GM23338 (cell line): ENCODE measurements around the gene B3GAT2.

ENCODE experiments used
- CREB1 ChIP-seq: fragments of 250-450 bp; sonication (Bioruptor Pico); IDR thresholded peaks from 2 replicates; pipeline ENCODE4 v1.5.0; 2020; ENCODE audit warnings: low read depth, mild to moderate bottlenecking, moderate library complexity
- CTCF ChIP-seq, 2 experiments: fragments of 200-600 bp in 1 of 2; sonication (generic) in 1 of 2; conservative IDR thresholded peaks; 2 replicates each; pipeline versions ENCODE4 v1.5.1 to v1.6.1; 2016 to 2017; ENCODE audit warnings: antibody characterized with exemption in 2 of 2, low read depth in 2 of 2, mild to moderate bottlenecking in 2 of 2, moderate library complexity in 1 of 2
- ETS1 ChIP-seq: IDR thresholded peaks from 2 replicates; pipeline ENCODE4 v1.6.1; 2016; ENCODE audit warnings: antibody characterized with exemption
- EZH2 ChIP-seq: fragments of 200-600 bp; sonication (generic); IDR thresholded peaks from one replicate; pipeline ENCODE4 v1.8.0; 2017; ENCODE audit warnings: antibody characterized with exemption, mild to moderate bottlenecking, low read depth; ENCODE audit not compliant: unreplicated experiment
- EZH2phosphoT487 ChIP-seq: fragments of 200-600 bp; sonication (generic); IDR thresholded peaks from one replicate; pipeline ENCODE4 v1.8.1; 2018; ENCODE audit warnings: antibody characterized with exemption; ENCODE audit not compliant: unreplicated experiment
- JUNB ChIP-seq: IDR thresholded peaks from one replicate; pipeline ENCODE4 v1.6.1; 2016; ENCODE audit warnings: antibody characterized with exemption; ENCODE audit not compliant: unreplicated experiment
- NANOG ChIP-seq: IDR thresholded peaks from 2 replicates; pipeline ENCODE4 v1.6.1; 2016; ENCODE audit warnings: antibody characterized with exemption, borderline replicate concordance
- POLR2AphosphoS5 ChIP-seq: IDR thresholded peaks from 2 replicates; pipeline ENCODE4 v1.6.1; 2016; ENCODE audit warnings: antibody characterized with exemption, low read depth
- REST ChIP-seq: IDR thresholded peaks from one replicate; pipeline ENCODE4 v1.6.1; 2018; ENCODE audit warnings: antibody characterized with exemption; ENCODE audit not compliant: unreplicated experiment
- STAT1 ChIP-seq: IDR thresholded peaks from one replicate; pipeline ENCODE4 v1.6.1; 2016; ENCODE audit warnings: antibody characterized with exemption; ENCODE audit not compliant: unreplicated experiment
- ZNF114 ChIP-seq: fragments of 250-450 bp; sonication (Bioruptor Pico); IDR thresholded peaks from 2 replicates; pipeline ENCODE4 v1.5.0; 2020; ENCODE audit warnings: mild to moderate bottlenecking, moderate library complexity
- ZNF331 ChIP-seq: fragments of 250-450 bp; sonication (Bioruptor Pico); IDR thresholded peaks from 2 replicates; pipeline ENCODE4 v1.5.0; 2020; ENCODE audit warnings: low read depth, mild to moderate bottlenecking, moderate library complexity
- ZNF462 ChIP-seq: fragments of 250-450 bp; sonication (Bioruptor Pico); IDR thresholded peaks from 2 replicates; pipeline ENCODE4 v1.5.0; 2020; ENCODE audit warnings: mild to moderate bottlenecking, moderate library complexity

GRCh38 chr6:70995411-70995810 lies 38.6 kb upstream of the B3GAT2 start:
- TF ChIP-seq REST (no peak), EZH2phosphoT487 (no peak), ZNF462 (CRISPR knock-in tag) (no peak), CTCF (conservative IDR thresholded peaks at IDR 0.05; ENCODE audit: low read depth in 2 of 2) (no peak), POLR2AphosphoS5 (no peak), CREB1 (CRISPR knock-in tag) (no peak), EZH2 (no peak), NANOG (no peak), JUNB (no peak), STAT1 (no peak), ZNF114 (CRISPR knock-in tag) (no peak), ETS1 (no peak), ZNF331 (CRISPR knock-in tag) (no peak)
